Mesendoderm (in vitro differentiated cells): ENCODE results near the gene ZNF780B.

ENCODE experiments used
- DNase-seq: peaks from one replicate; pipeline ENCODE4 v3.0.0; 2013
- H2AK5ac ChIP-seq: 2 replicates; pipeline ENCODE4 v1.6.1; 2013; ENCODE audit warnings: low read length, inconsistent platforms
- H2BK120ac ChIP-seq: 2 replicates; pipeline ENCODE4 v1.6.1; 2013; ENCODE audit warnings: low read depth, mild to moderate bottlenecking, low read length, moderate library complexity, mixed read lengths
- H2BK15ac ChIP-seq: replicated peaks from 2 replicates; pipeline ENCODE4 v1.6.1; 2013; ENCODE audit warnings: low read depth, mild to moderate bottlenecking, moderate library complexity
- H2BK5ac ChIP-seq: 2 replicates; pipeline ENCODE4 v1.6.1; 2013; ENCODE audit warnings: low read length, inconsistent platforms
- H3K18ac ChIP-seq: 2 replicates; pipeline ENCODE4 v1.6.1; 2013; ENCODE audit warnings: mild to moderate bottlenecking, low read length, mixed read lengths
- H3K23ac ChIP-seq: one replicate; pipeline ENCODE4 v1.6.1; 2013; ENCODE audit warnings: low read length
- H3K27ac ChIP-seq: 2 replicates; pipeline ENCODE4 v1.5.1; 2013; ENCODE audit warnings: low read depth, mild to moderate bottlenecking, inconsistent platforms, low read length, moderate library complexity
- H3K27me3 ChIP-seq: 2 replicates; pipeline ENCODE4 v1.6.1; 2013; ENCODE audit warnings: low read length, control low read depth, mild to moderate bottlenecking, inconsistent platforms; ENCODE audit not compliant: insufficient read depth, poor library complexity
- H3K36me3 ChIP-seq: 2 replicates; pipeline ENCODE4 v1.6.1; 2013; ENCODE audit warnings: low read length, inconsistent platforms; ENCODE audit not compliant: control insufficient read depth, insufficient read depth
- H3K4ac ChIP-seq: one replicate; pipeline ENCODE4 v1.6.1; 2013; ENCODE audit warnings: low read depth, mild to moderate bottlenecking, low read length, moderate library complexity
- H3K4me1 ChIP-seq: 2 replicates; pipeline ENCODE4 v1.6.1; 2013; ENCODE audit warnings: low read depth, low read length, inconsistent platforms; ENCODE audit not compliant: control insufficient read depth
- H3K4me2 ChIP-seq: 2 replicates; pipeline ENCODE4 v1.6.1; 2013; ENCODE audit warnings: low read length
- H3K4me3 ChIP-seq: 2 replicates; pipeline ENCODE4 v1.5.1; 2013; ENCODE audit warnings: mild to moderate bottlenecking, low read length
- H3K56ac ChIP-seq: one replicate; pipeline ENCODE4 v1.6.1; 2013; ENCODE audit warnings: low read length
- H3K79me1 ChIP-seq: 2 replicates; pipeline ENCODE4 v1.6.1; 2013; ENCODE audit warnings: low read length, inconsistent platforms
- H3K79me2 ChIP-seq: 2 replicates; pipeline ENCODE4 v1.6.1; 2013; ENCODE audit warnings: mild to moderate bottlenecking, low read length; ENCODE audit not compliant: control insufficient read depth, insufficient read depth
- H3K9ac ChIP-seq: 2 replicates; pipeline ENCODE4 v1.6.1; 2013; ENCODE audit warnings: low read length, inconsistent platforms
- H4K5ac ChIP-seq: one replicate; pipeline ENCODE4 v1.6.1; 2013; ENCODE audit warnings: low read length
- H4K8ac ChIP-seq: one replicate; pipeline ENCODE4 v1.6.1; 2013; ENCODE audit warnings: low read depth, mild to moderate bottlenecking, control low read depth, low read length, moderate library complexity
- WGBS: extraction: QIAGEN DNeasy Blood & Tissue Kit; methylation state at CpG from one replicate; pipeline ENCODE4 v1.1.7; 2013; ENCODE audit warnings: low lambda C conversion rate, missing lambda C conversion rate; ENCODE audit not compliant: insufficient coverage; ENCODE audit errors: extremely low coverage; 5-methylcytosine and 5-hydroxymethylcytosine counted together

ZNF780B gene

GRCh38 chr19:40081411-40081810, 25.4 kb upstream of the ZNF780B start:
- H3K4me2 ChIP-seq, result no peak overlapping the region
- H3K56ac ChIP-seq, result no peak overlapping the region
- H3K27me3 ChIP-seq, result no peaks in the 10 kb centered on the region
- WGBS, result no CpG with 5 or more reads among the region's 1 CpG
- H3K9ac ChIP-seq, result no peak overlapping the region
- no peak overlapping the region for H2BK5ac ChIP-seq
- no peak overlapping the region for H3K18ac ChIP-seq
- H3K27ac ChIP-seq, result no peak overlapping the region
- DNase-seq, result no peak
- H3K79me1 ChIP-seq, result peaks cover 1% of the 10 kb centered on the region
- H3K4me1 ChIP-seq, result peaks cover 1% of the 10 kb centered on the region
- H3K4ac ChIP-seq, result no peak overlapping the region
- no peak overlapping the region for H3K4me3 ChIP-seq
- peaks cover 10% of the 10 kb centered on the region for H3K36me3 ChIP-seq
- H2AK5ac ChIP-seq, result no peak overlapping the region
- H4K5ac ChIP-seq, result no peak overlapping the region
- no peak overlapping the region for H2BK15ac ChIP-seq
- no peaks in the 10 kb centered on the region for H3K79me2 ChIP-seq
- no peak overlapping the region for H2BK120ac ChIP-seq
- no peak overlapping the region for H3K23ac ChIP-seq
- no peak overlapping the region for H4K8ac ChIP-seq

GRCh38 chr19:40080289-40080688, 24.3 kb upstream of the ZNF780B start:
- Histone ChIP-seq H3K27ac (no peak overlapping the region), H3K79me2 (no peaks in the 10 kb centered on the region), H3K4me3 (no peak overlapping the region), H3K18ac (no peak overlapping the region), H3K4ac (no peak overlapping the region), H2AK5ac (no peak overlapping the region), H4K5ac (no peak overlapping the region), H3K56ac (no peak overlapping the region), H4K8ac (no peak overlapping the region), H2BK15ac (no peak overlapping the region), H2BK120ac (no peak overlapping the region), H3K4me2 (no peak overlapping the region), H3K4me1 (peaks cover 1% of the 10 kb centered on the region), H3K9ac (no peak overlapping the region), H3K23ac (no peak overlapping the region), H2BK5ac (no peak overlapping the region), H3K27me3 (no peaks in the 10 kb centered on the region), H3K36me3 (peaks cover 10% of the 10 kb centered on the region), H3K79me1 (peaks cover 1% of the 10 kb centered on the region)
- no peak for DNase-seq
- no CpG with 5 or more reads among the region's 1 CpG for WGBS

- WGBS, result no CpG with 5 or more reads among the region's 1 CpG
- Histone ChIP-seq H3K79me1 (no peaks in the 10 kb centered on the region), H2AK5ac (no peak overlapping the region), H2BK5ac (no peak overlapping the region), H4K5ac (no peak overlapping the region), H3K4me1 (no peaks in the 10 kb centered on the region), H2BK120ac (no peak overlapping the region), H3K18ac (no peak overlapping the region), H3K79me2 (no peaks in the 10 kb centered on the region), H3K4me3 (no peak overlapping the region), H3K23ac (no peak overlapping the region), H3K56ac (no peak overlapping the region), H4K8ac (no peak overlapping the region), H3K4me2 (no peak overlapping the region), H2BK15ac (no peak overlapping the region), H3K36me3 (peaks cover 10% of the 10 kb centered on the region), H3K9ac (no peak overlapping the region), H3K4ac (no peak overlapping the region), H3K27me3 (no peaks in the 10 kb centered on the region), H3K27ac (no peak overlapping the region)
- no peak for DNase-seq
Observed at GRCh38 chr19:40078377-40078776, 22.3 kb upstream of the ZNF780B start.

GRCh38 chr19:40070058-40070457, 14.0 kb upstream of the ZNF780B start:
- Histone ChIP-seq H2BK5ac (no peak overlapping the region), H2BK15ac (no peak overlapping the region), H3K4me1 (no peaks in the 10 kb centered on the region), H2BK120ac (no peak overlapping the region), H3K4me3 (no peak overlapping the region), H3K9ac (no peak overlapping the region), H4K5ac (no peak overlapping the region), H3K79me2 (no peaks in the 10 kb centered on the region), H3K4me2 (no peak overlapping the region), H3K23ac (no peak overlapping the region), H3K4ac (no peak overlapping the region), H2AK5ac (no peak overlapping the region), H4K8ac (no peak overlapping the region), H3K27me3 (no peaks in the 10 kb centered on the region), H3K79me1 (no peaks in the 10 kb centered on the region), H3K56ac (no peak overlapping the region), H3K36me3 (peaks cover 2% of the 10 kb centered on the region), H3K18ac (no peak overlapping the region), H3K27ac (no peak overlapping the region)
- no CpG with 5 or more reads among the region's 1 CpG for WGBS
- no peak for DNase-seq

- Histone ChIP-seq H4K8ac (no peak overlapping the region), H2BK120ac (no peak overlapping the region), H3K18ac (no peak overlapping the region), H2BK15ac (no peak overlapping the region), H3K79me2 (peaks cover 2% of the 10 kb centered on the region), H3K36me3 (no peaks in the 10 kb centered on the region), H3K9ac (no peak overlapping the region), H3K27me3 (no peaks in the 10 kb centered on the region), H3K23ac (no peak overlapping the region), H2AK5ac (no peak overlapping the region), H3K4ac (no peak overlapping the region), H2BK5ac (no peak overlapping the region), H4K5ac (no peak overlapping the region), H3K27ac (no peak overlapping the region), H3K4me1 (no peaks in the 10 kb centered on the region), H3K79me1 (peaks cover 2% of the 10 kb centered on the region), H3K4me2 (no peak overlapping the region), H3K56ac (no peak overlapping the region), H3K4me3 (no peak overlapping the region)
- no peak for DNase-seq
- no CpG with 5 or more reads among the region's 1 CpG for WGBS
Observed at GRCh38 chr19:40059624-40060023, 3.6 kb upstream of the ZNF780B start.

GRCh38 chr19:40057166-40057565, 1.1 kb upstream of the ZNF780B start:
- peaks cover 3% of the 10 kb centered on the region for H3K79me1 ChIP-seq
- H3K18ac ChIP-seq, result no peak overlapping the region
- H3K4ac ChIP-seq, result no peak overlapping the region
- H3K4me1 ChIP-seq, result no peaks in the 10 kb centered on the region
- H3K27me3 ChIP-seq, result no peaks in the 10 kb centered on the region
- no peaks in the 10 kb centered on the region for H3K36me3 ChIP-seq
- no peak overlapping the region for H4K8ac ChIP-seq
- no peak for DNase-seq
- H2BK5ac ChIP-seq, result no peak overlapping the region
- no peak overlapping the region for H2BK120ac ChIP-seq
- H3K27ac ChIP-seq, result no peak overlapping the region
- no peak overlapping the region for H4K5ac ChIP-seq
- peaks cover 2% of the 10 kb centered on the region for H3K79me2 ChIP-seq
- H3K4me2 ChIP-seq, result no peak overlapping the region
- no peak overlapping the region for H2BK15ac ChIP-seq
- H3K9ac ChIP-seq, result no peak overlapping the region
- H3K56ac ChIP-seq, result no peak overlapping the region
- H3K4me3 ChIP-seq, result no peak overlapping the region
- no peak overlapping the region for H3K23ac ChIP-seq
- no CpG with 5 or more reads among the region's 1 CpG for WGBS
- H2AK5ac ChIP-seq, result no peak overlapping the region
